Right atrium auricular region (tissue), 2 donors: ENCODE data around the gene EFCAB9. TPM values are rescaled to one million over a fixed set of nuclear protein-coding genes. Genes with fewer than 3 reads are reported as not detected.

Source experiments
- DNase-seq: peaks from one replicate; pipeline ENCODE4 v3.0.0-alpha.2; 2019; ENCODE audit warnings: low spot score
- H3K27ac ChIP-seq, 2 donors: fragments of 200-600 bp; sonication (generic); 1 replicate in 1 of 2; 2 replicates in 1 of 2; pipeline ENCODE4 v1.5.1; 2016 to 2019
- H3K27me3 ChIP-seq, 2 donors: fragments of 200-600 bp; sonication (generic); one replicate each; pipeline versions ENCODE4 v1.5.1 to v1.6.0; 2017 to 2019
- H3K36me3 ChIP-seq: fragments of 200-600 bp; sonication (generic); one replicate; pipeline ENCODE4 v1.5.1; 2016
- H3K4me1 ChIP-seq, 2 donors: fragments of 200-600 bp; sonication (generic); one replicate each; pipeline versions ENCODE4 v1.5.1 to v1.6.0; 2017 to 2019
- H3K4me3 ChIP-seq, 2 donors: fragments of 200-600 bp; sonication (generic); 1 replicate in 1 of 2; 2 replicates in 1 of 2; pipeline ENCODE4 v1.5.1; 2017 to 2019; ENCODE audit warnings: mild to moderate bottlenecking in 1 of 2, moderate library complexity in 1 of 2
- H3K9me3 ChIP-seq, 2 donors: fragments of 200-600 bp; sonication (generic); one replicate each; pipeline ENCODE4 v1.5.1; 2019
- CTCF ChIP-seq, 2 donors: fragments of 200-600 bp; sonication (generic); IDR thresholded peaks; one replicate each; pipeline ENCODE4 v1.5.1; 2019; ENCODE audit warnings: antibody characterized with exemption in 2 of 2
- total RNA-seq, 2 donors: library from RNA; depleted of rRNA; stranded (reverse); fragments of >200 nt; gene quantifications; one replicate each; pipeline ENCODE4 v1.1.0, GENCODE V29; 2016

Gene EFCAB9
- total RNA-seq, 2 donors from 2014 or later: not detected

- no peak overlapping the region for H3K4me3 ChIP-seq
- H3K27me3 ChIP-seq: no peaks in the 10 kb centered on the region
- no peaks in the 10 kb centered on the region for H3K36me3 ChIP-seq
- no peak for DNase-seq
- peak overlapping the region; percentile 21 for H3K27ac ChIP-seq
- TF ChIP-seq CTCF (IDR thresholded peaks at IDR 0.05): no peak
- H3K4me1 ChIP-seq: peaks cover 0 to 57% of the 10 kb centered on the region in 2 donors
- H3K9me3 ChIP-seq: no peaks in the 10 kb centered on the region
Observed at GRCh38 chr5:172173564-172174153, 20.3 kb upstream of the EFCAB9 start.

DNA sequence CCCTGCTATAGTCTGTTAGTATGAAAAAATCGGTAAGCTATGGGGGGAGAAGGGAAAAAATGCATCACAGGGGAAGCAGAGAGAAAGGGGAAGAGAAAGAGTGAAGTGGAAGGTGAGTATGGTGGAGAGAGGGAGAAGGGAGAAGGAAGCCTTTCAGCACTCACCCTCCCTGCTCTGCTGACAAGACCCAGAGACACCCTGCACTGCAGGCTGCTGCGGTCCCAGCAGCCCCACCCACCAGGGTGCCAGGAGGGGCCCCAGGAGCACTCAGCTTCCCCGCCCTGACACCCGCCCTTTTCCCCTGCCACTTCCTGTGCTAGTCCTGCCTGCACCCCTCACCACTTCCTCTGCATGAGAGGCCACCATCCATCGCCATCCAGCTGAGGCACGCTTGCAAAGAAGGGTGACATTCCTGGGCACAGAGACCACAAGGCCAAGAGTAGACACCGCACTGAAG is 18.7 kb upstream of the EFCAB9 start:
- Histone ChIP-seq H3K27ac (no peak overlapping the region), H3K4me1 (peaks cover 0 to 58% of the 10 kb centered on the region in 2 donors), H3K27me3 (no peaks in the 10 kb centered on the region), H3K36me3 (no peaks in the 10 kb centered on the region), H3K9me3 (no peaks in the 10 kb centered on the region), H3K4me3 (peak overlapping the region in 1 of 2 donors; percentile 8)
- no peak for DNase-seq
- no peak for TF ChIP-seq CTCF (IDR thresholded peaks at IDR 0.05)

GRCh38 chr5:172177176-172177575 is 16.8 kb upstream of the EFCAB9 start:
- Histone ChIP-seq H3K36me3 (no peaks in the 10 kb centered on the region), H3K27me3 (no peaks in the 10 kb centered on the region), H3K4me1 (peaks cover 0 to 60% of the 10 kb centered on the region in 2 donors), H3K27ac (no peak overlapping the region), H3K9me3 (no peaks in the 10 kb centered on the region), H3K4me3 (no peak overlapping the region)
- no peak for TF ChIP-seq CTCF (IDR thresholded peaks at IDR 0.05)
- no peak for DNase-seq

DNA sequence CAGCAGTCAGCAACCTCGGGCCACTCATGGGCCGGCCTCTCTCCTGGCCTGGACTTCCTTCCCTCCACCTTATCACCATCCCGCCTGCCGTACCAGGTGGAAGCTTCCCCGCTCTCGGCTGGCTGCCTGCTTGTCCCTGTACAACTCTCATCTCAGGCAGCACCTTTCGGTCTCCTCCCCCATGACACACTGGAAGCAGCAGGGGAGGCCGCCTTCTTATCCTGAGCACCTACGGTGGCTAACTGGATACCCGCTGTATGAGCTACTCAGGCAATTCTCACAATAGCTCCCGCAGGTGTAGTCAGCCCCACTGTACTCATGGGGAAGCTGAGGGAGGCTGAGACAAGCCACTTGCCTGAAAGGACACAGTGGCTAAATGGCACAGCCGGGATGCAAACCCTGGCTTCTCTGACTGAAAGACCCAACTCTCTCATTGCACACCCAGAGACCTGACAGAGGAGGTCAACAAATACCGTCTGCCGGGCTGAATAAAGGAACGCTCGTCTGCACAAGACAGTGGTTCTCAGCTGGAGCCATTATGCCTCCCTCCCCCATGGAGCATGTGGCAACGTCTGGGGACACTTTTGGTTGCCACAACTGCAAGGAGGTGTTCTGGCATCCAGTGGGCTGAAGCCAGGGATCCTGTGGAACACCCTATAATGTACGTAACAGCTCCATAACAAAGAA is 15.5 kb upstream of the EFCAB9 start:
- DNase-seq: no peak
- Histone ChIP-seq H3K4me1 (peaks cover 0 to 53% of the 10 kb centered on the region in 2 donors), H3K36me3 (no peaks in the 10 kb centered on the region), H3K4me3 (no peak overlapping the region), H3K27me3 (no peaks in the 10 kb centered on the region), H3K27ac (peak overlapping the region; percentile 13 to 40), H3K9me3 (no peaks in the 10 kb centered on the region)
- no peak for TF ChIP-seq CTCF (IDR thresholded peaks at IDR 0.05)

- no peak for TF ChIP-seq CTCF (IDR thresholded peaks at IDR 0.05)
- Histone ChIP-seq H3K4me3 (peak overlapping the region in 1 of 2 donors; percentile 3), H3K27ac (peak overlapping the region; percentile 13 to 40), H3K36me3 (no peaks in the 10 kb centered on the region), H3K27me3 (no peaks in the 10 kb centered on the region), H3K9me3 (no peaks in the 10 kb centered on the region), H3K4me1 (peaks cover 0 to 47% of the 10 kb centered on the region in 2 donors)
- no peak for DNase-seq
Observed at GRCh38 chr5:172178991-172179989, 14.7 kb upstream of the EFCAB9 start.
